GM21576 (cell line): ENCODE data around the gene EPS8L1.
"Not testable (repeated sequence)": the region's sequence is repeated elsewhere in the genome, so short reads cannot be mapped to it uniquely, and the experiment has no call there.

Experiments used
- ATAC-seq: cut with Tn5 transposase; IDR thresholded peaks from one replicate; pipeline ENCODE4 v1.9.1; 2021; ENCODE audit warnings: mild to moderate bottlenecking, moderate library complexity; ENCODE audit not compliant: unreplicated experiment

Gene EPS8L1

DNA sequence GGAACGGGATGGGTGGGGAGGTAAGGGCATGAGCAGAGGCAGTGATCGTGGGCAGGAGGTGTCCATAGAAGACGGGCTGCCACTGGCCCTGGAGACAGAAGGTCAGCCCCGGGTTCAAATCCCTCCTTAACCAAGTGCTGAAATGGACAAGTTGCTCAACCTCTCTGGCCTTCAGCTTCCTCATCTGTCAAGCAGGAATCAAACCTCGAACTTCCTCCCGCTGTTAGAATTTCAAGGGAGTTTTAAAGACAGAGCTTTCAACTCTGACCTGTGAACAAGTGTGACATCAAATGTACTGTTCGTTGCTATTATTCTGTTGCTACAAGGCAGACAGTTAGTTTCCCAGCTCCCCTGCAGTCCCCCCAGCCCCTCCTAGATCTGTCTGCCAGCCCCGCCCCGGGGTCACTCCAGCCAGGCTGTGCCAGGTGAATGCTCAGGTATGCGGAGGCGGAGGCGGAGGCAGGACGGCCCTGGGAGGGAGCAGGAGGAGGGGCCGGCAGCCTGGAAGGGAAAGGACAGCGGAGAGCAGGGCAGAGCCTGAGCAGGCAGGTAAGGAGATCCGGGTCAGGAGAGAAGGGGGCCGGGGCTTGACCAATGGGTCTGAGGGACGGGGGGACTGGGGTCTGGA, at the start of gene EPS8L1:
Gene EPS8L1 (plus strand): TSS at position 499 of the 628 bp plus-strand sequence. CDS start 576 bp downstream, outside the sequence.
- no peak for ATAC-seq

GRCh38 chr19:55027140-55027471, 48.6 kb upstream of the EPS8L1 start:
- ATAC-seq: not testable (repeated sequence)

DNA sequence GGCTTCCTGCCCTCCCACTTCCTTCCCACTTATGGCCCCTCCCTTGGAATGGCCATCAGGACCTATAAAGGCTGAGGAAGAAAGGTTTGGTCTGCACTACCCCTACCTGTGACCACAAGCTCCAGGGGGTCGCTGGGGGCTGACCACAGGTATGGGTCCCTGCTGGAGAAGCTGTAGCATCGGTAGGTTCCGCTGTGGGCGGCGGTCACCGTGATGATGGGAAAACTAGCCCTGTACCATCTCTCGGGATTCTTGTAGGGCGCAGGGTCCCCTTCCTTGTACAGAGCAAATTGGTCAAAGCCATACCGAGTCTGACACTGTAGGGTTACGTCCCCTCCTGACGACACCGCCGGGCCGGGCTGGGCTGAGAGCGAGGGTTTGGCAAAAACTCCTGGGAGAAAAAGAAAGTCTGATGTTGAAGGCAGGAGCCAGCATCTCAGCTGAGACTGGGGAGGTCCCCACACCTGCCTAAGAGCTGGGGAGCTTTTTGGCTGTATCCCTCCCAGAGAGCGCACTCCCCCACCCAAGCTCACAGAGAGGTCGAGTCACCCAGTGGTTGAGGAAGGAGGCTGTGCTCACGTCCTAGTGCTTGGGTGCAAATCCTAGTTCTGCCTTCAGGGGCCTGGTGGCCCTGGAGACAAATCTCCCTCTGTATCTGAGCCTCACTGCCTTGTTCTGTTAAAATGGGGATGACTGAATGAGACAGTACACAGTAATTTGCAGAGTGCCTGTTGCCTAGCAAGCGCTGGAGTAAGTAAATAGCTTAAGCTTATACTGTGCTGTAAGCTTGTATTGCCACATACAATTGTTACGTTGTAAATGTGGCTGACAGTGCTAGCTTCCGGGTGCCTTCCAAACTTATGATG, 48.0 kb upstream of the EPS8L1 start:
- ATAC-seq: no peak

- no peak for ATAC-seq
Measured at GRCh38 chr19:55028757-55029156, 46.9 kb upstream of the EPS8L1 start.

- ATAC-seq: no peak
Measured at GRCh38 chr19:55031178-55031577, 44.5 kb upstream of the EPS8L1 start.

DNA sequence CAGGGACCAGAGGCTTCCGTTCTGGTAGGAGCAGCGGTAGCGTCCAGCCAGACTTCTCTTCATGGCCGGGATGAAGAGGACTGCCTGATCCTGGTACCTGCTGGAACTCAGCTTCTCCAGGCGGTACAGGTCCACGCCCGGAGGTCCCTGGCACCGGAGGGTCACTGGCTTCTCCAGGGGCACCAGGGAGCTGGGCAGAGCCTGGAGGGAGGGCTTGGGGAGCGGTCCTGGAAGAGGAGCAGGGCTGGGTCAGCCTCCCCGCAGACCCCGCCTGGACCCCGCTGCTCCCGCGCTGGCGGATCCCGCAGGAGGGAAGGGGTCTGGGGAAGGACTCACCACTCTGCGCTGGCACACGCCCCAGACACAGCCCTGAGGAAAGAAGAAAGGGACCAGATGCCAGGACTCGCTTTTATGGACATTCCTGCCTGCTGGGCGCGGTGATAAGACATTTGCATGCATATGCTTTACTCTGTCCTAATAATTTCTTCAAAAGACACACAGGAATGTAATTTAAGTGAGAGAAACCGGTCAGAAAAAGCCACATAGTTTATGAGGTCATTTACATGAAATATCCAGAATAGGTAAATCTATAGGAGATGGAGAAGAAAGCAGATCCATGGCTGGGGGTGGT, 43.4 kb upstream of the EPS8L1 start:
- ATAC-seq: no peak

- not testable (repeated sequence) for ATAC-seq
Measured at GRCh38 chr19:55032976-55033643, 42.6 kb upstream of the EPS8L1 start.

GRCh38 chr19:55034751-55035150, 40.9 kb upstream of the EPS8L1 start:
- ATAC-seq: no peak

GRCh38 chr19:55036058-55036457, 39.6 kb upstream of the EPS8L1 start:
- no peak for ATAC-seq

DNA sequence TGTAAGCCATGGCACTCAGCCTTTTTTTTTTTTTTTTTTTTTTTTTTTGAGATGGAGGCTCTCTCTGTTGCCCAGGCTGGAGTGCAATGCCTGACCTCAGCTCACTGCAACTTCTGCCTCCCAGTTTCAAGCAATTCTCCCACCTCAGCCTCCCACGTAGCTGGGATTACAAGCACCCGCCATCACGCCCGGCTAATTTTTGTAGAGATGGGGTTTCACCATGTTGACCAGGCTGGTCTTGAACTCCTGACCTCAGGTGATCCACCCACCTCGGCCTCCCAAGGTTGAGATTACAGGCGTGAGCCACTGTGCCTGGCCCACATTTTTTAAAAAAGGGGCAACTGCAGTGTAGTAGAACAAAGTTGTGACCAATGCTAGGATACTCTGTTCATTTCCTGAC, 38.1 kb upstream of the EPS8L1 start:
- ATAC-seq: not testable (repeated sequence)

DNA sequence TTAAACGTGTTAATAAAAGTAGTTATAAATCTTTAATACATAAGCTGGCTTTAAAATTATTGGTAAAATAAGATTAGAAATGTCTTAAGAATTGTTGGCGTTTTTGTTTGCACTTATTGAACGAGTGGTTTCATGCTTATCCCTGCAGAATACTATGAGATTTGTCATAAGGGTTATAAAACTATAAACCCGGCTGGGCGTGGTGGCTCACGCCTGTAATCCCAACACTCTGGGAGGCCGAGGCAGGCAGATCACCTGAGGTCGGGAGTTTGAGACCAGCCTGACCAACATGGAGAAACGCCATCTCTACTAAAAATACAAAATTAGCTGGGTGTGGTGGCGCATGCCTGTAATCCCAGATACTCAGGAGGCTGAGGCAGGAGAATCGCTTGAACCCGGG, 35.0 kb upstream of the EPS8L1 start:
- not testable (repeated sequence) for ATAC-seq

GRCh38 chr19:55041244-55041626, 34.4 kb upstream of the EPS8L1 start:
- no peak for ATAC-seq

GRCh38 chr19:55041627-55042343, 33.9 kb upstream of the EPS8L1 start:
- no peak for ATAC-seq

- no peak for ATAC-seq
Measured at GRCh38 chr19:55042344-55042678, 33.4 kb upstream of the EPS8L1 start.

GRCh38 chr19:55042688-55043087, 33.0 kb upstream of the EPS8L1 start:
- ATAC-seq: no peak

DNA sequence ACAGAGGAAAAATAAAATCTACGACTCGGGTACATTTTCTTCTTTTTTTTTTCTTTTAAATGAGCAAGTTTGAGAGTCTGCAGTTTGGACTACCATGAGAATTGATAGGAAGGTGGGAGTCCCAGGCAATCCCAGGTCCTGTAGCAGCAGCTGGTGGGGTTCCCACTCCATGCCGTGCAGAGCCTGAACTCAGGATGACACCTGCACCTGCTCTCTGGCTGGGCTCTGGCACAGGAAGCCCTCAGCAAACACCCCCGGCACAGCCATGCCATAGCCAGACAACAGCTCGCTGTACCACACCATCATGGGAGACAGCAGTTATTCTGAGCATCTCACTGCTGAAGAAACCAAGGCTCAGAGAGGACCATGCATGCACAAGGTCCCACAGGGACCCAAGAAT, 31.4 kb upstream of the EPS8L1 start:
- no peak for ATAC-seq

GRCh38 chr19:55044771-55045716, 30.6 kb upstream of the EPS8L1 start:
- no peak for ATAC-seq

- no peak for ATAC-seq
Measured at GRCh38 chr19:55046975-55047622, 28.6 kb upstream of the EPS8L1 start.

DNA sequence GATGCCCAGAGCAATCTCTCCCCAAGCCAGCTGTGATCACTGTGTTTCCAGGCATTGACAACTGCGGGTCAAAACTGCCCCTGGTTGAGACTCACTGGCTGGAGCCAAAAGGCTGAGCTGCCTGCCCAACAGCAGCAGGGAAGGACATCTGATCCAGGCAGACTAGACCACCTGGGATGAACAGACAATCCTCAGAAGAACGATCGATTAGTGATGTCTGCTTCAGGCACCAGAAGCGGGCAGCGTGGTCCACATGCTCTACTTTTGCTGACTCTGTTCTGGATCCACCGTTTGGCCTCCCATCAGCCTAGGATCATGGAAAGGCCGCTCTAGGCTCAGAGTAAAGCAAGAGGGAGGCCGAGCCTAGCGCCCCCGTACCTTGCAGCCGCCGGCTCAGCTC, 27.7 kb upstream of the EPS8L1 start:
- ATAC-seq: no peak
